ENCODE results near the gene STRBP. TPM values are rescaled to one million over a fixed set of nuclear protein-coding genes. Genes with fewer than 3 reads are reported as not detected.

The STRBP gene
- total RNA-seq, 4 donors from 2014 or later: 6.0 to 9.3 (median 8.1) TPM

- TF ChIP-seq CTCF (IDR thresholded peaks at IDR 0.05): no peak
- DNase-seq (ENCODE audit: low spot score): no peak
- no peak for ATAC-seq (ENCODE audit: low FRiP score)
Observed at GRCh38 chr9:123299558-123300126, 31.3 kb upstream of the STRBP start.

- TF ChIP-seq CTCF (IDR thresholded peaks at IDR 0.05): no peak
Observed at GRCh38 chr9:123296174-123296573, 27.8 kb upstream of the STRBP start.

GRCh38 chr9:123291736-123292135, 23.4 kb upstream of the STRBP start:
- DNase-seq (ENCODE audit: low spot score): no peak
- ATAC-seq (ENCODE audit: low FRiP score): no peak
- no peak for TF ChIP-seq CTCF (IDR thresholded peaks at IDR 0.05)

More at GRCh38 chr9:123296174-123296573, 27.8 kb upstream of the STRBP start:
- no peak for DNase-seq (ENCODE audit: low spot score)
- no peak for ATAC-seq (ENCODE audit: low FRiP score)

GRCh38 chr9:123290764-123291163, 22.4 kb upstream of the STRBP start:
- ATAC-seq (ENCODE audit: low FRiP score): no peak
- TF ChIP-seq CTCF (IDR thresholded peaks at IDR 0.05): no peak

GRCh38 chr9:123287639-123288038, 19.3 kb upstream of the STRBP start:
- no peak for ATAC-seq (ENCODE audit: low FRiP score)
- no peak for TF ChIP-seq CTCF (IDR thresholded peaks at IDR 0.05)
- DNase-seq (ENCODE audit: low spot score): no peak

More at GRCh38 chr9:123290764-123291163, 22.4 kb upstream of the STRBP start:
- no peak for DNase-seq (ENCODE audit: low spot score)

- ATAC-seq (ENCODE audit: low FRiP score): no peak
- DNase-seq (ENCODE audit: low spot score): no peak
- TF ChIP-seq CTCF (IDR thresholded peaks at IDR 0.05): no peak
Observed at GRCh38 chr9:123286324-123286723, 17.9 kb upstream of the STRBP start.

GRCh38 chr9:123284656-123285055, 16.3 kb upstream of the STRBP start:
- no peak for TF ChIP-seq CTCF (IDR thresholded peaks at IDR 0.05)
- ATAC-seq (ENCODE audit: low FRiP score) (no peak), DNase-seq (ENCODE audit: low spot score) (no peak)
